ENCODE measurements around the gene ST8SIA4. TPM values are rescaled to one million over a fixed set of nuclear protein-coding genes. Genes with fewer than 3 reads are reported as not detected.

The ST8SIA4 gene
- total RNA-seq, 1 experiment from 2014 or later = not detected

DNA sequence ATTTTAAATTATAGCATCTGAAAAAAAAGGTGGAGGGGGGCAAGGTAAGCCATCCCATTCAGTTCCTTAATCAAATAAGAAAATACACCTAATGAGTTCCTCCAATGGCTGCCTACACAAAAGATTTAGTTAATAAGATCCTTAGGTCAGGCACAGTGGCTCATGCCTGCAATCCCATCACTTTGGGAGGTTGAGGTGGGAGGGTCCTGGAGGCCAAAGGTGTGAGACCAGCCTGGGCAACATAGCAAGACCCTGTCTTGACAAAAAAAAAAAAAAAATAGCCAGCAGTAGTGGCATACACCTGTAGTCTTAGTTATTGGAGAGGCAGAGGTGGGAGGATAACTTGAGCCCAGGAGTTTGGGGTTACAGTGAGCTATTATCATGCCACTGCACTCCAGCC, 78.4 kb downstream of the ST8SIA4 start:
- no TSS peak for BruUV-seq (replicated peaks)
- H3K27ac ChIP-seq (ENCODE audit: low read depth, low read length) = no peak overlapping the region
- H2AFZ ChIP-seq (ENCODE audit: low read depth, low read length, poor library complexity, severe bottlenecking) = no peak overlapping the region
- DNase-seq (ENCODE audit: low read depth, low spot score) (no peak), ATAC-seq (no peak)
- no peak overlapping the region for H3K4me3 ChIP-seq (replicated peaks in 1 of 2; ENCODE audit: low read depth in 1 of 2, low read length in 2 of 2)
- no peak for TF ChIP-seq SIN3A (IDR thresholded peaks at IDR 0.05; ENCODE audit: low read depth)
- TF ChIP-seq ATF3 (IDR thresholded peaks at IDR 0.05) = no peak
- no peak for TF ChIP-seq CBX3 (IDR thresholded peaks at IDR 0.05; ENCODE audit: low read depth)
- TF ChIP-seq REST (IDR thresholded peaks at IDR 0.05; ENCODE audit: low read depth) = no peak
- no peak for TF ChIP-seq SP1 (IDR thresholded peaks at IDR 0.05; ENCODE audit: low read depth)
- TF ChIP-seq RAD21 (IDR thresholded peaks at IDR 0.05; ENCODE audit: low read depth) = no peak
- TF ChIP-seq TCF7L2 (IDR thresholded peaks at IDR 0.05; ENCODE audit: borderline replicate concordance, extremely low read depth, insufficient read depth, insufficient read length) = no peak
- no peak for TF ChIP-seq SRF (IDR thresholded peaks at IDR 0.05; ENCODE audit: low read depth)
- TF ChIP-seq YY1 (IDR thresholded peaks at IDR 0.05; ENCODE audit: extremely low read depth, insufficient replicate concordance, low read depth, low read length) = no peak
- TF ChIP-seq POLR2AphosphoS5 (IDR thresholded peaks at IDR 0.05; ENCODE audit: low read depth, low read length) = no peak
- TF ChIP-seq EZH2 (IDR thresholded peaks at IDR 0.05) = no peak
- TF ChIP-seq FOSL1 (IDR thresholded peaks at IDR 0.05; ENCODE audit: low read depth) = no peak
- TF ChIP-seq CEBPB (IDR thresholded peaks at IDR 0.05; ENCODE audit: low read depth) = no peak
- no peak for TF ChIP-seq ZFX (IDR thresholded peaks at IDR 0.05)
- no peak for TF ChIP-seq POLR2A (IDR thresholded peaks at IDR 0.05; ENCODE audit: borderline replicate concordance, extremely low read depth, insufficient read depth, insufficient read length)
- no peak for TF ChIP-seq EGR1 (IDR thresholded peaks at IDR 0.05; ENCODE audit: low read depth)
- H3K4me1 ChIP-seq (ENCODE audit: control insufficient read depth in 1 of 2, insufficient read depth in 2 of 2, low read length in 2 of 2) = peaks cover 0 to 20% of the 10 kb centered on the region in 2 experiments; a peak in 2 of 4 replicates
- POLR2A ChIA-PET = no interaction called here
- CTCF ChIA-PET = no interaction called here
- intact Hi-C loops (cut with micrococcal nuclease) = no loop called here
- no peaks in the 10 kb centered on the region for H3K36me3 ChIP-seq (ENCODE audit: control insufficient read depth in 1 of 2, insufficient read depth in 2 of 2, low read length in 2 of 2)
- H3K4me2 ChIP-seq (ENCODE audit: low read length) = no peak overlapping the region
- H4K20me1 ChIP-seq (ENCODE audit: insufficient read depth) = no peaks in the 10 kb centered on the region
- RAD21 ChIA-PET (ENCODE audit: low non-redundant PET in 1 of 2, low total read pairs in 2 of 2, uncharacterized antibody in 2 of 2, unreplicated experiment in 2 of 2) = no interaction called here
- H3K9me2 ChIP-seq (ENCODE audit: insufficient read depth) = no peaks in the 10 kb centered on the region
- H3K79me2 ChIP-seq (ENCODE audit: insufficient read depth, low read length) = no peaks in the 10 kb centered on the region
- no peaks in the 10 kb centered on the region for H3K27me3 ChIP-seq (ENCODE audit: insufficient read depth, low read length)
- H3K9me3 ChIP-seq (ENCODE audit: control insufficient read depth in 1 of 2, insufficient read depth in 1 of 2, low read depth in 1 of 2, low read length in 2 of 2) = no peaks in the 10 kb centered on the region
- H3K9ac ChIP-seq (ENCODE audit: low read length) = no peak overlapping the region
